ENCODE data around the gene SNX6. TPM values are rescaled to one million over a fixed set of nuclear protein-coding genes. Genes with fewer than 3 reads are reported as not detected.

The SNX6 gene
- total RNA-seq, 1 donor from 2014 or later = 62.5 TPM

DNA sequence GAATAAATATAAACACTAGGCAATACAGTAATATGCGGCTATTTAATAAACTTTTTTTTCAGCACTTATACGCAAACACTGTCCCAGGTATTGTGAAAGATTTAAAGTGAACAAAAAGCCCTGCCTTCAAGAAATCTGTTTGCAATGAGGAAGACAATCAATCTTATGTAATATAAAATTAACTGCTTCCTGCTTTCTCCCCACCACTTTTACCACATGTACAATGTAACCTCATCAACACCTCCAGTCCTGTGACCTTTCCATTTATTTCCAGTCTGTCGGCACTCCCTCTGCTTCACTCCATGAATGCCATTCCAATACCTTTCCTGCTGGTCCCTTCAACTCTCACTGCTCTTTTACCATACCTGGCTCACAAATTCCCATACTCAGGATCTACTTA lies 10.5 kb downstream of the SNX6 start:
- no peaks in the 10 kb centered on the region for H3K27me3 Mint-ChIP-seq (ENCODE audit: low read depth)
- H3K9me3 Mint-ChIP-seq = no peaks in the 10 kb centered on the region
- peaks cover 34% of the 10 kb centered on the region for H3K36me3 Mint-ChIP-seq
- no peak overlapping the region for H3K4me3 Mint-ChIP-seq
- TF ChIP-seq, protein P1, sequence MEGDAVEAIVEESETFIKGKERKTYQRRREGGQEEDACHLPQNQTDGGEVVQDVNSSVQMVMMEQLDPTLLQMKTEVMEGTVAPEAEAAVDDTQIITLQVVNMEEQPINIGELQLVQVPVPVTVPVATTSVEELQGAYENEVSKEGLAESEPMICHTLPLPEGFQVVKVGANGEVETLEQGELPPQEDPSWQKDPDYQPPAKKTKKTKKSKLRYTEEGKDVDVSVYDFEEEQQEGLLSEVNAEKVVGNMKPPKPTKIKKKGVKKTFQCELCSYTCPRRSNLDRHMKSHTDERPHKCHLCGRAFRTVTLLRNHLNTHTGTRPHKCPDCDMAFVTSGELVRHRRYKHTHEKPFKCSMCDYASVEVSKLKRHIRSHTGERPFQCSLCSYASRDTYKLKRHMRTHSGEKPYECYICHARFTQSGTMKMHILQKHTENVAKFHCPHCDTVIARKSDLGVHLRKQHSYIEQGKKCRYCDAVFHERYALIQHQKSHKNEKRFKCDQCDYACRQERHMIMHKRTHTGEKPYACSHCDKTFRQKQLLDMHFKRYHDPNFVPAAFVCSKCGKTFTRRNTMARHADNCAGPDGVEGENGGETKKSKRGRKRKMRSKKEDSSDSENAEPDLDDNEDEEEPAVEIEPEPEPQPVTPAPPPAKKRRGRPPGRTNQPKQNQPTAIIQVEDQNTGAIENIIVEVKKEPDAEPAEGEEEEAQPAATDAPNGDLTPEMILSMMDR (IDR thresholded peaks at IDR 0.05; ENCODE audit: unreplicated experiment) = no peak
- H3K4me1 Mint-ChIP-seq = peaks cover 5% of the 10 kb centered on the region
- H3K27ac Mint-ChIP-seq = no peak overlapping the region
- DNase-seq (ENCODE audit: low spot score in 2 of 2, unreplicated experiment in 2 of 2) = no peak

DNA sequence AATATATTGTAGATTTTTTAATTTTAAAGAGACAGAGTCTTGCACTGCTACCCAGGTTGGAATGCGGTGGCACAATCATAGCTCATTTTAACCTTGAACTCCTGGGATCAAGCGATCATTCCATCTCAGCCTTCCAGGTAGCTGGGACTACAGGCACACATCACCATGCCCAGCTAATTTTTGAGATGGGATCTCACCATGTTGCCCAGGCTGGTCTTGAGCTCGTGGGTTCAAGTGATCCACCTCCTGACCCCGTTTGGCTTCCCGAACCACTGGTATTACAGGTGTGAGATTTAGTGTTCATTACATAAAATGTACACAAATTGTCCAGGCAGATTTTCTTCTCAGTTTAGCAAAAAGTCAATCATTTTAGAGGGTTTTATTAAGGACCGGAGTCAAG lies 13.6 kb downstream of the SNX6 start:
- peaks cover 5% of the 10 kb centered on the region for H3K4me1 Mint-ChIP-seq
- H3K9me3 Mint-ChIP-seq = no peaks in the 10 kb centered on the region
- H3K36me3 Mint-ChIP-seq = peaks cover 33% of the 10 kb centered on the region
- TF ChIP-seq, protein P1 (IDR thresholded peaks at IDR 0.05; ENCODE audit: unreplicated experiment) = no peak
- no peak overlapping the region for H3K4me3 Mint-ChIP-seq
- H3K27me3 Mint-ChIP-seq (ENCODE audit: low read depth) = no peaks in the 10 kb centered on the region
- H3K27ac Mint-ChIP-seq = no peak overlapping the region
- no peak for DNase-seq (ENCODE audit: low spot score in 2 of 2, unreplicated experiment in 2 of 2)

DNA sequence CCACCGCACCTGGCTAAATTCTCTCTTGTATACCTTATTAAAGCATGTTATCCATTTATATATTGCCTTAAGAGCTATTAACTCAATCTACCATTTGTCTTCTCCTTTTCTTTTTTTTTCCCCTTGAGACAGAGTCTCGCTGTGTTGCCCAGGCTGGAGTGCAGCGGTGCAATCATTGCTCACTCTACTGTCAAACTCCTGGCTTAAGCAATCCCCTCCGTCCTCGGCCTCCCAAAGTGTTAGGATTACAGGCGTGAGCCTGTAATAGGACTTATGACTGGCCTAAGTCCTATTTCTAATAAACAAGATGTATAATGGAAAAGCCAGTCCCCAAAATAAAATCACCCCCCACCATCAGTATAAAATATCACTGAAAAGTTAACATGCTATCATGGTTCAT lies 14.4 kb downstream of the SNX6 start:
- Mint-ChIP-seq H3K36me3 (peaks cover 33% of the 10 kb centered on the region), H3K4me3 (no peak overlapping the region), H3K27ac (no peak overlapping the region), H3K4me1 (peaks cover 5% of the 10 kb centered on the region), H3K27me3 (ENCODE audit: low read depth) (no peaks in the 10 kb centered on the region), H3K9me3 (no peaks in the 10 kb centered on the region)
- no peak for DNase-seq (ENCODE audit: low spot score in 2 of 2, unreplicated experiment in 2 of 2)
- TF ChIP-seq, protein P1 (IDR thresholded peaks at IDR 0.05; ENCODE audit: unreplicated experiment) = no peak

DNA sequence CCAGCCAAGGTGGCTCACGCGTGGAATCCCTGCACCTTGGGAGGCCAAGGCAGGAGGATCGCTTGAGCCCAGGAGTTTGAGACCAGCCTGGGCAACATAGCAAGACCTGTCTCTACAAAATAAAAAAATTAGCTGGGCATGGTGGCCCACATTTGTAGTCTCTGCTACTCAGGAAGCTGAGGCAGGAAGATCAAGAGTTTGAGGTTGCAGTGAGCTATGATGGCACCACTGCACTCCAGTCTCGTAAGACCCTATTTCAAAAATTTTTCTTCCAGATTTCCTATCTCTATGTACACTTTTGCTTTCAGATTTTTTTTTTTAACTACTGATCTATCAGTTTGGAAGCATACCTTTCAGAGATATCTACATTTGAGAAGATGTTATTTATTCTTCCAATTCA lies 15.3 kb downstream of the SNX6 start:
- Mint-ChIP-seq H3K36me3 (peaks cover 29% of the 10 kb centered on the region), H3K27ac (no peak overlapping the region), H3K27me3 (ENCODE audit: low read depth) (no peaks in the 10 kb centered on the region), H3K4me1 (peaks cover 5% of the 10 kb centered on the region), H3K4me3 (no peak overlapping the region), H3K9me3 (no peaks in the 10 kb centered on the region)
- no peak for DNase-seq (ENCODE audit: low spot score in 2 of 2, unreplicated experiment in 2 of 2)
- TF ChIP-seq, protein P1 (IDR thresholded peaks at IDR 0.05; ENCODE audit: unreplicated experiment) = no peak

DNA sequence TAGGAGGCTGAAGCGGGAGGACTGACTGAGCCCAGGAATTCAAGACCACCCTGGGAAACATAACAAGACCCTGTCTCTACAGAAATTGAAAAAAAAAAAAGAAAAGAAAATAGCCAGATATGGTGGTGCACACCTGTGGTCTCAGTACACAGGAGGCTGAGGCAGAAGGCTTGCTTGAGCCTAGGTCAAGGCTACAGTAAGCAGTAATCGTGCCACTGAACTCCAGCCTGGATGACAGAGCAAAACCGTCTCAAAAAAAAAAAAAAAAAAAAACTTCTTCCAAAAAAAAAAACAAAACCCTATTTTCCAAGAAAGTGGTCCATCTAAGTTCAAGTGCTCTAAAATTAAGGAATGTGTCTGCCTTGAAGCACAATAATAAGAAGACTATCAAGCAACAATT lies 19.8 kb downstream of the SNX6 start:
- Mint-ChIP-seq H3K27ac (no peak overlapping the region), H3K36me3 (peaks cover 20% of the 10 kb centered on the region)

More for the DNA sequence above, 19.8 kb downstream of the SNX6 start:
- Mint-ChIP-seq H3K27me3 (ENCODE audit: low read depth) (no peaks in the 10 kb centered on the region), H3K4me1 (no peaks in the 10 kb centered on the region), H3K4me3 (no peak overlapping the region), H3K9me3 (no peaks in the 10 kb centered on the region)
- TF ChIP-seq, protein P1 (IDR thresholded peaks at IDR 0.05; ENCODE audit: unreplicated experiment) = no peak
- DNase-seq (ENCODE audit: low spot score in 2 of 2, unreplicated experiment in 2 of 2) = no peak

Measured in mesothelial cell of epicardium (in vitro differentiated cells).